OCI-LY1 (cell line): ENCODE measurements around the gene RDH5.
A peak's percentile ranks its signal among the peaks of the same experiment; 100 is the strongest.

Experiments
- EZH2 ChIP-seq: fragments of 200-600 bp; sonication (generic), shearing (Covaris generic); IDR thresholded peaks from 2 replicates; pipeline ENCODE4 v1.8.0; 2017; ENCODE audit warnings: borderline replicate concordance, mixed run types, mild to moderate bottlenecking, antibody characterized with exemption, low read length, moderate library complexity, mixed read lengths
- TF ChIP-seq, protein P1 (sequence below): fragments of 200-600 bp; sonication (generic), shearing (Covaris generic); IDR thresholded peaks from 2 replicates; pipeline ENCODE4 v1.5.1; 2017; ENCODE audit warnings: mild to moderate bottlenecking, antibody characterized with exemption, low read length, moderate library complexity, mixed read lengths

DNA sequence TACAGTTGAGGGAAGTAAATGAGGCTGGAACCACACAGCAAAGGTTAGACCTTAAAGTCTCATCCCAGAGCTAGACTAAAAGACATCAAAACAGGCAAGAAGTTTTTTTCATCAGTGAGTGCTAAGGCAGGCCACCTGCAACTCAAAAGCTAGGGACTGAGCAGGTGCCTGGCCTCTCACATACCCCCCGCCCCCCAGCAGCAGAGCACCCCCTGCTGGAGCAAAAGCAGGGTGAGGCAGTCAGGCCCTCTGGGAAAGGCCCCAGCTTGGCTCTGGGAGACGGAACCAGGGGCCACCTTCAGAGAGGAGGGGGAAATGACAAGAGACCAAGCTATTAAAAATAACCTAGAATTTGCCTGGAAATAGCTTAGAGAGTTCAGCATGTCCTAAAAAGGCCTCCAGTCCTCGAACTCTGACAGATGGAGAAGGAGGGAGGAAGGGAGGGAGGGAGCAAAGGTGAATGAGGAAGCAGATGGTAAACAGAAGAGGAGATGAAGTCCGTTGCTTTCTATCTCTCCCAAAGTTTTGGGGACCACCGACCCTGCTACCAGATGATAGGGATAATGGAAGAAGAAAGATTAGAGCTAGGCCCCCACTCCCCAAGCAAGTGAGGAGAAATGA lies 14.3 kb upstream of the RDH5 start:
- TF ChIP-seq, protein P1, sequence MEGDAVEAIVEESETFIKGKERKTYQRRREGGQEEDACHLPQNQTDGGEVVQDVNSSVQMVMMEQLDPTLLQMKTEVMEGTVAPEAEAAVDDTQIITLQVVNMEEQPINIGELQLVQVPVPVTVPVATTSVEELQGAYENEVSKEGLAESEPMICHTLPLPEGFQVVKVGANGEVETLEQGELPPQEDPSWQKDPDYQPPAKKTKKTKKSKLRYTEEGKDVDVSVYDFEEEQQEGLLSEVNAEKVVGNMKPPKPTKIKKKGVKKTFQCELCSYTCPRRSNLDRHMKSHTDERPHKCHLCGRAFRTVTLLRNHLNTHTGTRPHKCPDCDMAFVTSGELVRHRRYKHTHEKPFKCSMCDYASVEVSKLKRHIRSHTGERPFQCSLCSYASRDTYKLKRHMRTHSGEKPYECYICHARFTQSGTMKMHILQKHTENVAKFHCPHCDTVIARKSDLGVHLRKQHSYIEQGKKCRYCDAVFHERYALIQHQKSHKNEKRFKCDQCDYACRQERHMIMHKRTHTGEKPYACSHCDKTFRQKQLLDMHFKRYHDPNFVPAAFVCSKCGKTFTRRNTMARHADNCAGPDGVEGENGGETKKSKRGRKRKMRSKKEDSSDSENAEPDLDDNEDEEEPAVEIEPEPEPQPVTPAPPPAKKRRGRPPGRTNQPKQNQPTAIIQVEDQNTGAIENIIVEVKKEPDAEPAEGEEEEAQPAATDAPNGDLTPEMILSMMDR: peak; percentile 81
- TF ChIP-seq EZH2: no peak
